Measurements from ENCODE around the gene PLD1.
"Not testable (repeated sequence)": the region's sequence is repeated elsewhere in the genome, so short reads cannot be mapped to it uniquely, and the experiment has no call there.

PLD1 gene

GRCh38 chr3:171770689-171771620, 39.3 kb downstream of the PLD1 start:
- peak; percentile 78 for DNase-seq (ENCODE audit: low read depth, low spot score)

- DNase-seq (ENCODE audit: low read depth, low spot score) = no peak
These were observed 40.8 kb downstream of the PLD1 start for GRCh38 chr3:171769461-171769860.

- no peak for DNase-seq (ENCODE audit: low read depth, low spot score)
These were observed 41.3 kb downstream of the PLD1 start for GRCh38 chr3:171768986-171769385.

GRCh38 chr3:171768281-171768900, 41.9 kb downstream of the PLD1 start:
- no peak for DNase-seq (ENCODE audit: low read depth, low spot score)

GRCh38 chr3:171765511-171765887, 44.8 kb downstream of the PLD1 start:
- no peak for DNase-seq (ENCODE audit: low read depth, low spot score)

GRCh38 chr3:171763392-171763791, 46.9 kb downstream of the PLD1 start:
- no peak for DNase-seq (ENCODE audit: low read depth, low spot score)

- no peak for DNase-seq (ENCODE audit: low read depth, low spot score)
These were observed 49.8 kb downstream of the PLD1 start for GRCh38 chr3:171760477-171760876.

GRCh38 chr3:171758109-171758508, 52.2 kb downstream of the PLD1 start:
- DNase-seq (ENCODE audit: low read depth, low spot score) = no peak

GRCh38 chr3:171757361-171758034, 52.8 kb downstream of the PLD1 start:
- no peak for DNase-seq (ENCODE audit: low read depth, low spot score)

- DNase-seq (ENCODE audit: low read depth, low spot score) = no peak
These were observed 54.6 kb downstream of the PLD1 start for GRCh38 chr3:171755656-171756055.

GRCh38 chr3:171755015-171755589, 55.2 kb downstream of the PLD1 start:
- no peak for DNase-seq (ENCODE audit: low read depth, low spot score)

- DNase-seq (ENCODE audit: low read depth, low spot score) = no peak
These were observed 56.4 kb downstream of the PLD1 start for GRCh38 chr3:171753665-171754408.

- DNase-seq (ENCODE audit: low read depth, low spot score) = no peak
These were observed 57.2 kb downstream of the PLD1 start for GRCh38 chr3:171753025-171753472.

- DNase-seq (ENCODE audit: low read depth, low spot score) = no peak
These were observed 58.0 kb downstream of the PLD1 start for GRCh38 chr3:171752329-171752728.

GRCh38 chr3:171749124-171749523, 61.2 kb downstream of the PLD1 start:
- DNase-seq (ENCODE audit: low read depth, low spot score) = no peak

GRCh38 chr3:171748064-171748924, 62.0 kb downstream of the PLD1 start:
- DNase-seq (ENCODE audit: low read depth, low spot score) = no peak

- no peak for DNase-seq (ENCODE audit: low read depth, low spot score)
These were observed 62.9 kb downstream of the PLD1 start for GRCh38 chr3:171747223-171747920.

- not testable (repeated sequence) for DNase-seq (ENCODE audit: low read depth, low spot score)
These were observed 63.7 kb downstream of the PLD1 start for GRCh38 chr3:171746320-171747222.

All from smooth muscle cell of the brain vasculature (primary cell).